B cell (primary cell): ENCODE measurements around the gene TIMM44. TPM values are rescaled to one million over a fixed set of nuclear protein-coding genes. Genes with fewer than 3 reads are reported as not detected.

Experiments used
- ATAC-seq: fragments of 200-7000 bp; cut with Tn5 transposase; one replicate; pipeline ENCODE4 v1.10.0; 2021; ENCODE audit warnings: low read depth, mild to moderate bottlenecking, moderate number of reproducible peaks, moderate library complexity
- CTCF ChIA-PET: fragments of 350-600 bp; sonication (Branson Sonifier 250); formaldehyde crosslinking; loops from one replicate; lab custom pipeline; 2021; ENCODE audit warnings: antibody characterized with exemption, inconsistent platforms; lab: Charles Lee
- POLR2A ChIA-PET: fragments of 350-600 bp; sonication (Branson Sonifier 250); formaldehyde crosslinking; loops from one replicate; lab custom pipeline; 2021; ENCODE audit warnings: antibody characterized with exemption; lab: Charles Lee
- DNase-seq: peaks from one replicate; pipeline ENCODE4 v3.0.0; 2013
- H2AFZ ChIP-seq: 2 replicates; pipeline ENCODE4 v1.6.1; 2012; ENCODE audit warnings: mild to moderate bottlenecking, low read depth, low read length; ENCODE audit not compliant: insufficient read depth, poor library complexity, severe bottlenecking
- H3K27ac ChIP-seq, 2 donors: 1 replicate in 1 of 2; 2 replicates in 1 of 2; pipeline ENCODE4 v1.5.1; 2012 to 2013; ENCODE audit warnings: low read length in 2 of 2, mild to moderate bottlenecking in 2 of 2, moderate library complexity in 1 of 2
- H3K27me3 ChIP-seq, 4 experiments: fragments of 200-600 bp in 1 of 4; sonication (generic) in 1 of 4; replicated peaks in 1 of 4; 1 replicate in 2 of 4; 2 replicates in 2 of 4; pipeline versions ENCODE4 v1.6.1 to v1.7.0; 2013 to 2016; ENCODE audit warnings: low read length in 3 of 4, mild to moderate bottlenecking in 2 of 4, mixed read lengths in 1 of 4, moderate library complexity in 1 of 4; ENCODE audit not compliant: insufficient read depth in 4 of 4, control insufficient read depth in 3 of 4; ENCODE audit errors: control extremely low read depth in 1 of 4
- H3K36me3 ChIP-seq, 2 experiments: replicated peaks in 1 of 2; 1 replicate in 1 of 2; 2 replicates in 1 of 2; pipeline versions ENCODE4 v1.6.1 to v1.7.1; 2013; ENCODE audit warnings: low read length in 1 of 2; ENCODE audit not compliant: insufficient read depth in 2 of 2, control insufficient read depth in 1 of 2; ENCODE audit errors: control extremely low read depth in 1 of 2, extremely low read depth in 1 of 2
- H3K4me1 ChIP-seq, 2 donors: fragments of 200-600 bp in 1 of 2; sonication (generic) in 1 of 2; 1 replicate in 1 of 2; 2 replicates in 1 of 2; pipeline versions ENCODE4 v1.5.1 to v1.6.1; 2013 to 2017; ENCODE audit warnings: low read length in 2 of 2; ENCODE audit not compliant: control insufficient read depth in 2 of 2, insufficient read depth in 2 of 2
- H3K4me2 ChIP-seq: replicated peaks from 2 replicates; pipeline ENCODE3; 2012; ENCODE audit warnings: mild to moderate bottlenecking, low read depth, low read length; ENCODE audit not compliant: poor library complexity, severe bottlenecking
- H3K4me3 ChIP-seq, 5 experiments: fragments of 200-600 bp in 1 of 5; sonication (generic) in 1 of 5; 1 replicate in 3 of 5; 2 replicates in 2 of 5; pipeline versions ENCODE4 v1.5.1 to v1.7.0; 2011 to 2016; ENCODE audit warnings: low read length in 4 of 5, mild to moderate bottlenecking in 4 of 5, low read depth in 2 of 5, control low read depth in 1 of 5, moderate library complexity in 1 of 5; ENCODE audit not compliant: insufficient read depth in 1 of 5; ENCODE audit errors: control extremely low read depth in 1 of 5, extremely low read depth in 1 of 5
- H3K79me2 ChIP-seq: fragments of 200-600 bp; sonication (generic); one replicate; pipeline ENCODE4 v1.6.0; 2016; ENCODE audit warnings: low read length; ENCODE audit not compliant: control insufficient read depth, insufficient read depth
- H3K9ac ChIP-seq: fragments of 200-600 bp; sonication (generic); 2 replicates; pipeline ENCODE4 v1.6.1; 2017; ENCODE audit warnings: mild to moderate bottlenecking, low read length, moderate library complexity
- H3K9me3 ChIP-seq, 3 donors: one replicate each; pipeline versions ENCODE4 v1.6.1 to v1.7.1; 2013; ENCODE audit warnings: low read length in 2 of 3; ENCODE audit not compliant: control insufficient read depth in 2 of 3, insufficient read depth in 1 of 3; ENCODE audit errors: control extremely low read depth in 1 of 3
- H4K20me1 ChIP-seq: 2 replicates; pipeline ENCODE4 v1.6.0; 2012; ENCODE audit warnings: mild to moderate bottlenecking, low read length; ENCODE audit not compliant: insufficient read depth, control insufficient read depth, poor library complexity, severe bottlenecking
- H3K27ac Mint-ChIP-seq: one replicate; pipeline ENCODE4 v1.8.0; 2021; ENCODE audit warnings: mixed read lengths
- H3K27me3 Mint-ChIP-seq: one replicate; pipeline ENCODE4 v1.8.0; 2021; ENCODE audit warnings: mixed read lengths
- H3K4me1 Mint-ChIP-seq: one replicate; pipeline ENCODE4 v1.8.0; 2021; ENCODE audit warnings: mixed read lengths
- H3K4me3 Mint-ChIP-seq: one replicate; pipeline ENCODE4 v1.8.0; 2021; ENCODE audit warnings: mixed read lengths
- H3K9me3 Mint-ChIP-seq: one replicate; pipeline ENCODE4 v1.8.0; 2022; ENCODE audit warnings: mixed read lengths; ENCODE audit not compliant: insufficient read depth
- EZH2 ChIP-seq: IDR thresholded peaks from 2 replicates; pipeline ENCODE4 v1.6.1; 2012; ENCODE audit warnings: borderline replicate concordance, low read depth, mild to moderate bottlenecking, moderate library complexity, low read length; ENCODE audit not compliant: insufficient read depth, poor library complexity, severe bottlenecking
- WGBS: methylation state at CpG from one replicate; pipeline ENCODE4 v1.1.5; 2013; ENCODE audit warnings: missing lambda C conversion rate; ENCODE audit not compliant: insufficient coverage; 5-methylcytosine and 5-hydroxymethylcytosine counted together
- intact Hi-C: fragments of 100-400 bp; cut with micrococcal nuclease; formaldehyde crosslinking; loops from one replicate; pipeline ENCODE4 v1.10.0; 2022
- polyA plus RNA-seq: library from polyadenylated mRNA; depleted of rRNA; stranded (reverse); fragments of >200 nt; gene quantifications from 2 replicates; pipeline ENCODE4 v1.2.3, GENCODE V29; 2012
- total RNA-seq, 2 donors: library from RNA; stranded (reverse); fragments of 120-200 nt in 1 of 2; gene quantifications; 1 replicate in 1 of 2; 2 replicates in 1 of 2; pipeline versions ENCODE4 v1.2.3 to v1.2.4, GENCODE V29; 2013 to 2022
- TF ChIP-seq, protein P1 (sequence below): fragments of 200-600 bp; IDR thresholded peaks from one replicate; pipeline ENCODE4 v1.8.0; 2022; ENCODE audit warnings: antibody characterized with exemption, mild to moderate bottlenecking

Gene TIMM44
- total and polyA plus RNA-seq, 2 donors (not counting 1 experiment from before 2014, with no cell fraction given): 48.9 to 66.5 TPM

DNA sequence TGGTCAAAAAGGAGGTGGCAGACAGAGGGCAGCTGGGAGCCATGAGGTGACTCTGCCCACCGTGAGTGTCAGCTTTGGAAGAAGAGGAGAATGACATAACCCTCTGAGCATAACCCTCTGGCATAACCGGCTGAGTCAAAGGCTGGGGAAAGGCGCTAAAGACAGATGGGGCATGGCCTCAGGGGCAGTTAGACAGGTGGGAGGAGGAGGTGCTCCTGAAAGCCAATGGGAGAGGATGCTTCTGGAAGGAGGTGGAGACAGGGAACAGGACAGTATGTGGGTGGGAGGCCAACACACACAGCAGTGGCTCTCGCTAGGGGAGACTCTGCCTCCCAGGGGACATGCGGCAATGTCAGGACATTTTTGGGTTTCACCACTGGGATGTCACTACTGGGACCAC, 44.8 kb upstream of the TIMM44 start:
- Histone ChIP-seq H3K9ac (no peak overlapping the region), H4K20me1 (peaks cover 91% of the 10 kb centered on the region), H2AFZ (no peak overlapping the region), H3K9me3 (no peaks in the 10 kb centered on the region), H3K4me2 (no peak overlapping the region), H3K79me2 (peaks cover 95% of the 10 kb centered on the region), H3K27ac (no peak overlapping the region), H3K36me3 (peaks cover 0 to 78% of the 10 kb centered on the region in 2 experiments), H3K4me3 (no peak overlapping the region), H3K4me1 (no peaks in the 10 kb centered on the region), H3K27me3 (no peaks in the 10 kb centered on the region)
- H3K27ac Mint-ChIP-seq: no peak overlapping the region
- no peak overlapping the region for H3K4me3 Mint-ChIP-seq
- ChIA-PET POLR2A (no interaction called here), CTCF (interaction anchor here (1.8 kb wide), 1 partner anchor 12 kb away, joined by 6 read pairs; no protein-coding TSS in a partner anchor)
- DNase-seq (no peak), ATAC-seq (no peak)
- H3K9me3 Mint-ChIP-seq: no peaks in the 10 kb centered on the region
- H3K27me3 Mint-ChIP-seq: no peaks in the 10 kb centered on the region
- intact Hi-C loops: no loop called here
- H3K4me1 Mint-ChIP-seq: peaks cover 5% of the 10 kb centered on the region
- TF ChIP-seq EZH2: no peak
- TF ChIP-seq, protein P1, sequence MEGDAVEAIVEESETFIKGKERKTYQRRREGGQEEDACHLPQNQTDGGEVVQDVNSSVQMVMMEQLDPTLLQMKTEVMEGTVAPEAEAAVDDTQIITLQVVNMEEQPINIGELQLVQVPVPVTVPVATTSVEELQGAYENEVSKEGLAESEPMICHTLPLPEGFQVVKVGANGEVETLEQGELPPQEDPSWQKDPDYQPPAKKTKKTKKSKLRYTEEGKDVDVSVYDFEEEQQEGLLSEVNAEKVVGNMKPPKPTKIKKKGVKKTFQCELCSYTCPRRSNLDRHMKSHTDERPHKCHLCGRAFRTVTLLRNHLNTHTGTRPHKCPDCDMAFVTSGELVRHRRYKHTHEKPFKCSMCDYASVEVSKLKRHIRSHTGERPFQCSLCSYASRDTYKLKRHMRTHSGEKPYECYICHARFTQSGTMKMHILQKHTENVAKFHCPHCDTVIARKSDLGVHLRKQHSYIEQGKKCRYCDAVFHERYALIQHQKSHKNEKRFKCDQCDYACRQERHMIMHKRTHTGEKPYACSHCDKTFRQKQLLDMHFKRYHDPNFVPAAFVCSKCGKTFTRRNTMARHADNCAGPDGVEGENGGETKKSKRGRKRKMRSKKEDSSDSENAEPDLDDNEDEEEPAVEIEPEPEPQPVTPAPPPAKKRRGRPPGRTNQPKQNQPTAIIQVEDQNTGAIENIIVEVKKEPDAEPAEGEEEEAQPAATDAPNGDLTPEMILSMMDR: no peak
- WGBS: 90% methylated on average over 5 of the region's 5 CpGs

DNA sequence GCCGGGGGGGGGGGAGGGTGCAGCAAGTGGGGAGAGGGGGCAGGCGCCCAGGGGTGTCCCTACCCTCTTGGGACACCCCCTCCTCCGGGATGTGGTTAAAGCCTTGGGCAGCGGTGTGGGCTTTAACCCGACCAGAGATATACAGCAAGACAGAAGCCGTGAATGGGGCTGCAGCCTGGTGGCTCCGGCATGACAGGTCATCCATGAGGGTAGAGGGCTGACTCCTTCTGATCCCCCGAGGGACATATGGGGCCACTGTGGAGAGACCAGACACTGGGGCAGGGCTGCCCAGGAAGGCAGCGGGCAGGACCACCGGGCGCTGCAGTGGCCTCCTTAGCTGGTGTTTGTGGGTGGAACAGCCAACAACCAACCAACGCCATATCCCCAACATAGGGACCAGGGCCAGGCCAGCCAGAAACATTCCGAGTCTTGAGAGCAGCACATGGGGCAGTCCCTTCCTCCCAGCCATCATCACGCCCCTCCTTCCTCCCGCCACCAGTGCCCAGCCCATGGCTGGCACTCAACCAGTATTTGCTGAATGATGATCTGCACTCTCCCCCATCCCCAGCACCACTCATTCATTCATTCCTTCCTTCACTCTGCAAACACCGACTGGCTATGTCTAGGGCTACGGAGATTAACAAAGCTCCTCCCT, 43.8 kb upstream of the TIMM44 start:
- Histone ChIP-seq H3K4me2 (no peak overlapping the region), H3K9ac (no peak overlapping the region), H2AFZ (no peak overlapping the region), H3K79me2 (peaks cover 85% of the 10 kb centered on the region), H4K20me1 (peaks cover 91% of the 10 kb centered on the region), H3K4me3 (no peak overlapping the region), H3K36me3 (peaks cover 0 to 86% of the 10 kb centered on the region in 2 experiments), H3K4me1 (no peaks in the 10 kb centered on the region), H3K27ac (no peak overlapping the region), H3K9me3 (no peaks in the 10 kb centered on the region), H3K27me3 (no peaks in the 10 kb centered on the region)
- TF ChIP-seq, protein P1: no peak
- TF ChIP-seq EZH2: no peak
- DNase-seq: no peak
- ChIA-PET POLR2A (no interaction called here), CTCF (no interaction called here)
- Mint-ChIP-seq H3K9me3 (no peaks in the 10 kb centered on the region), H3K4me3 (no peak overlapping the region), H3K27ac (no peak overlapping the region), H3K4me1 (peaks cover 2% of the 10 kb centered on the region), H3K27me3 (no peaks in the 10 kb centered on the region)
- 96% methylated on average over 15 of the region's 17 CpGs for WGBS
- intact Hi-C loops: no loop called here
- ATAC-seq: no peak
